Body of pancreas (tissue), 4 donors: ENCODE results near the gene AGAP1.

Experiments
- POLR2A ChIP-seq, 3 donors: fragments of 450-650 bp; IDR thresholded peaks; one replicate each; pipeline ENCODE4 v1.6.1; 2016; ENCODE audit warnings: antibody characterized with exemption in 3 of 3, mild to moderate bottlenecking in 2 of 3
- TF ChIP-seq, protein P1 (sequence below), 7 experiments: fragments of 450-650 bp in 4 of 7; fragments of 200-600 bp in 3 of 7; sonication (generic) in 3 of 7; IDR thresholded peaks; one replicate each; pipeline ENCODE4 v1.5.1; 2016 to 2019; ENCODE audit warnings: antibody characterized with exemption in 7 of 7

DNA sequence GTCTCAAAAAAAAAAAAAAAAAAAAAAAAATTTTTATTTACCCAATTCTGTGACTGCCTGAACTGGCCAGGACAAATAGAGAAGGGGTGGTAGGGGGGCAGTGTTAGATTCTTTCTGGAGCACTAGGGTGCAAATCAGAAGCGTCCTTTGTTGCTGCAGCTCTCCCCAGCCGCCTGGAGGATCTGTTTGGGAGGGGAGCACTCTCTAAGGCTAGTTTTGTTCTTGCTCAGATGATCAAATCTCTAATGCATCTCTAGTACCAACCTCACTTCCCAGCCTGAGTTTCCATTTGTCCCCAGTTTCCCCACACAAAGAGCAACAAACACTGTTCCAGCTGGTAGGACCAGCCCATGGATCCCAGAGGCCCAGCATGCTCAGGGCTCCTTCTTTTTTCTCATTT lies 591.4 kb downstream of the AGAP1 start:
- TF ChIP-seq, protein P1, sequence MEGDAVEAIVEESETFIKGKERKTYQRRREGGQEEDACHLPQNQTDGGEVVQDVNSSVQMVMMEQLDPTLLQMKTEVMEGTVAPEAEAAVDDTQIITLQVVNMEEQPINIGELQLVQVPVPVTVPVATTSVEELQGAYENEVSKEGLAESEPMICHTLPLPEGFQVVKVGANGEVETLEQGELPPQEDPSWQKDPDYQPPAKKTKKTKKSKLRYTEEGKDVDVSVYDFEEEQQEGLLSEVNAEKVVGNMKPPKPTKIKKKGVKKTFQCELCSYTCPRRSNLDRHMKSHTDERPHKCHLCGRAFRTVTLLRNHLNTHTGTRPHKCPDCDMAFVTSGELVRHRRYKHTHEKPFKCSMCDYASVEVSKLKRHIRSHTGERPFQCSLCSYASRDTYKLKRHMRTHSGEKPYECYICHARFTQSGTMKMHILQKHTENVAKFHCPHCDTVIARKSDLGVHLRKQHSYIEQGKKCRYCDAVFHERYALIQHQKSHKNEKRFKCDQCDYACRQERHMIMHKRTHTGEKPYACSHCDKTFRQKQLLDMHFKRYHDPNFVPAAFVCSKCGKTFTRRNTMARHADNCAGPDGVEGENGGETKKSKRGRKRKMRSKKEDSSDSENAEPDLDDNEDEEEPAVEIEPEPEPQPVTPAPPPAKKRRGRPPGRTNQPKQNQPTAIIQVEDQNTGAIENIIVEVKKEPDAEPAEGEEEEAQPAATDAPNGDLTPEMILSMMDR (IDR thresholded peaks at IDR 0.05), result no peak
- TF ChIP-seq POLR2A (IDR thresholded peaks at IDR 0.05), result no peak
